Measurements from ENCODE around the gene USHBP1.

- TF ChIP-seq CTCF (IDR thresholded peaks at IDR 0.05) (no peak), POLR2A (IDR thresholded peaks at IDR 0.05) (no peak)
Measured at GRCh38 chr19:17209126-17210036, 55.2 kb downstream of the USHBP1 start.

Data from thyroid gland (tissue), 4 donors.